NCI-H2081 (cell line): ENCODE measurements around the gene CALM1.
"Not testable (repeated sequence)": the region's sequence is repeated elsewhere in the genome, so short reads cannot be mapped to it uniquely, and the experiment has no call there.

Experiments used
- DNase-seq, 2 experiments: peaks; one replicate each; lab custom pipeline; 2025; lab: John Stamatoyannopoulos, UW

CALM1 gene

GRCh38 chr14:90383731-90384542 is 12.9 kb upstream of the CALM1 start:
- DNase-seq, result peak in 1 of 2 experiments; percentile 42

- DNase-seq, result no peak
Observed at GRCh38 chr14:90384543-90384911, 12.3 kb upstream of the CALM1 start.

GRCh38 chr14:90386321-90386720 is 10.5 kb upstream of the CALM1 start:
- no peak for DNase-seq

- no peak for DNase-seq
Observed at GRCh38 chr14:90387206-90387760, 9.5 kb upstream of the CALM1 start.

- no peak for DNase-seq
Observed at GRCh38 chr14:90388437-90388836, 8.4 kb upstream of the CALM1 start.

GRCh38 chr14:90388982-90389381 is 7.8 kb upstream of the CALM1 start:
- DNase-seq, result no peak

GRCh38 chr14:90393966-90394365 is 2.9 kb upstream of the CALM1 start:
- no peak for DNase-seq

GRCh38 chr14:90394782-90395181 is 2.0 kb upstream of the CALM1 start:
- DNase-seq, result not testable (repeated sequence)

- DNase-seq, result peak; percentile 61 to 73
Observed at GRCh38 chr14:90397425-90398314, 841 bp downstream of the CALM1 start.

- DNase-seq, result peak; percentile 34 to 53
Observed at GRCh38 chr14:90398315-90398839, 1.5 kb downstream of the CALM1 start.

GRCh38 chr14:90398841-90399540 is 2.2 kb downstream of the CALM1 start:
- no peak for DNase-seq

GRCh38 chr14:90399541-90400444 is 3.0 kb downstream of the CALM1 start:
- peak; percentile 95 to 96 for DNase-seq

GRCh38 chr14:90400904-90401561 is 4.2 kb downstream of the CALM1 start:
- no peak for DNase-seq

- DNase-seq, result no peak
Observed at GRCh38 chr14:90402016-90402415, 5.2 kb downstream of the CALM1 start.

- DNase-seq, result no peak
Observed at GRCh38 chr14:90403065-90403464, 6.2 kb downstream of the CALM1 start.

- DNase-seq, result no peak
Observed at GRCh38 chr14:90405101-90405500, 8.3 kb downstream of the CALM1 start.

- DNase-seq, result no peak
Observed at GRCh38 chr14:90405755-90406154, 8.9 kb downstream of the CALM1 start.

- no peak for DNase-seq
Observed at GRCh38 chr14:90406384-90406798, 9.6 kb downstream of the CALM1 start.

- DNase-seq, result no peak
Observed at GRCh38 chr14:90407230-90407629, 10.4 kb downstream of the CALM1 start.

GRCh38 chr14:90408713-90409112 is 11.9 kb downstream of the CALM1 start:
- no peak for DNase-seq
